Mesothelial cell of epicardium (in vitro differentiated cells): Measurements from ENCODE around the gene EEA1. TPM values are rescaled to one million over a fixed set of nuclear protein-coding genes. Genes with fewer than 3 reads are reported as not detected.

Experiments
- DNase-seq, 2 experiments: peaks; one replicate each; pipeline ENCODE4 v3.0.0; 2021; ENCODE audit warnings: low spot score in 2 of 2; ENCODE audit not compliant: unreplicated experiment in 2 of 2
- H3K27ac Mint-ChIP-seq: 2 replicates; pipeline ENCODE4 v1.8.0; 2021; ENCODE audit warnings: mixed read lengths
- H3K27me3 Mint-ChIP-seq: 2 replicates; pipeline ENCODE4 v1.8.0; 2021; ENCODE audit warnings: low read depth, mixed read lengths
- H3K36me3 Mint-ChIP-seq: 2 replicates; pipeline ENCODE4 v1.8.0; 2021; ENCODE audit warnings: mixed read lengths
- H3K4me1 Mint-ChIP-seq: 2 replicates; pipeline ENCODE4 v1.8.0; 2021; ENCODE audit warnings: mixed read lengths
- H3K4me3 Mint-ChIP-seq: 2 replicates; pipeline ENCODE4 v1.8.0; 2021; ENCODE audit warnings: mild to moderate bottlenecking, moderate library complexity, mixed read lengths
- H3K9me3 Mint-ChIP-seq: 2 replicates; pipeline ENCODE4 v1.8.0; 2021; ENCODE audit warnings: mixed read lengths
- CTCF ChIP-seq: fragments of 200-600 bp; sonication (generic); IDR thresholded peaks from one replicate; pipeline ENCODE4 v1.5.0; 2021; ENCODE audit warnings: antibody characterized with exemption; ENCODE audit not compliant: unreplicated experiment
- total RNA-seq: library from RNA; stranded (reverse); gene quantifications from 3 replicates; pipeline ENCODE4 v1.2.1, GENCODE V29; 2021

EEA1 gene
- total RNA-seq, 1 donor from 2014 or later = 28.3 TPM

- peaks cover 2% of the 10 kb centered on the region for H3K4me1 Mint-ChIP-seq
- H3K27ac Mint-ChIP-seq = no peak overlapping the region
- no peaks in the 10 kb centered on the region for H3K27me3 Mint-ChIP-seq
- TF ChIP-seq CTCF = no peak
- no peaks in the 10 kb centered on the region for H3K9me3 Mint-ChIP-seq
- peaks cover 3% of the 10 kb centered on the region for H3K36me3 Mint-ChIP-seq
- DNase-seq = no peak
- no peak overlapping the region for H3K4me3 Mint-ChIP-seq
These were observed 58.0 kb downstream of the EEA1 start for GRCh38 chr12:92871116-92871515.

DNA sequence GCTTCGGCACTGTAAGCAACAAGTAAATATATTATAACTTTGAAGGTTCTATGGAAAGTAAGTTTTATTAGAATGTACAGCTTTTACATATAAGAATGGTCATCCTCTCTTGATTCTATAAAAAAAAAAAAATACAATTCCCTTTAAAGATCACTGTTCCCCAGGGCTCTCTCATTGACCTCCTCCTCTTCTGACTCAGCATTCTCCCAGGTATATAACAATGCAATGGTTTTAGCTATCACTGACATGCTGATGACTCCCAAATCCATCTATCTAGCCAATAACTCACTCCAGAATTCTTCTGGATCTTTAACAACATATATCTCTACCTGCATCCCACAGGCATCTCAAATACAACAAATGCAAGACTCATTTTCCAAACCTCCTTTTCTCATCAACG, 62.7 kb downstream of the EEA1 start:
- H3K9me3 Mint-ChIP-seq = peaks cover 4% of the 10 kb centered on the region
- peaks cover 2% of the 10 kb centered on the region for H3K4me1 Mint-ChIP-seq
- H3K36me3 Mint-ChIP-seq = peaks cover 20% of the 10 kb centered on the region
- no peak overlapping the region for H3K4me3 Mint-ChIP-seq
- H3K27me3 Mint-ChIP-seq = no peaks in the 10 kb centered on the region
- no peak overlapping the region for H3K27ac Mint-ChIP-seq
- DNase-seq = no peak
- TF ChIP-seq CTCF = no peak

GRCh38 chr12:92863251-92863650, 65.8 kb downstream of the EEA1 start:
- H3K36me3 Mint-ChIP-seq = peaks cover 32% of the 10 kb centered on the region
- H3K27ac Mint-ChIP-seq = no peak overlapping the region
- DNase-seq = no peak
- H3K4me1 Mint-ChIP-seq = peaks cover 6% of the 10 kb centered on the region
- H3K9me3 Mint-ChIP-seq = peaks cover 4% of the 10 kb centered on the region
- no peak overlapping the region for H3K4me3 Mint-ChIP-seq
- H3K27me3 Mint-ChIP-seq = no peaks in the 10 kb centered on the region
- TF ChIP-seq CTCF = no peak

DNA sequence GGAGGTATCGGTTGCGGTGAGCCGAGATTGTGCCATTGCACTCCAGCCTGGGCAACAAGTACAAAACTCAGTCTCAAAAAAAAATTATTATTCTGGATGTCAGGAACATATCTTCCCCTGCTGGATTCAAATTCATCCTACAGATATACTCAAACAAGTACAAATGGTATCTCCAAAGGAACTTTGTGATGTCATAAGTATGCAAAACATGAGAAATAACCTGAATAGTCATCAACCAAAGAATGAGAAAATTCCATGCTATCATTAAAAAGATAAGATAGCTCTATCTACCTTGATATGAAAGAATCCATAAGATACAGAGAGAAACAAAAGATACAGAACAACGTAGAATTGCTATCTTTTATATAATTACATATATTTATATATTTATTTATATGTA, 67.7 kb downstream of the EEA1 start:
- H3K9me3 Mint-ChIP-seq = peaks cover 9% of the 10 kb centered on the region
- no peak overlapping the region for H3K27ac Mint-ChIP-seq
- no peak for DNase-seq
- TF ChIP-seq CTCF = no peak
- no peaks in the 10 kb centered on the region for H3K27me3 Mint-ChIP-seq
- peaks cover 6% of the 10 kb centered on the region for H3K4me1 Mint-ChIP-seq
- H3K36me3 Mint-ChIP-seq = peaks cover 46% of the 10 kb centered on the region
- no peak overlapping the region for H3K4me3 Mint-ChIP-seq

DNA sequence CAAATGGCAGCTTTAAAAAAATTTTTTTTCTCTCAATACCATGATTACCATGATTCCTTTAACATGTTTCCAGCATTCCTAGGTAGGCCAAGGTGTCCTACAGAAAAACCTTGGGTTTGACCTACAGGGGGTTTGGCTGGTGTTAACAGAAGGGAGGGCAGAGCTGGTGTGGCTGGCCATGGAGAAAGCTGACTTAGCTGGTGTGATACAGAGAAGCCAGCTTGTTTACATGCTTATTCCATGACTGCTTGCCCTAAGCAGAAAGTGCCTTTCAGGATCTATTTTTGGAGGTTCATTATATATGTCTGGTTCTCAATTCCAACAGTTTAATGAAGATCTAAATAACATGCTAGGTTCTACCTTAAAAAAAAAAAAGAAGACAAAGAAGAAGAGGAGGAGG, 68.6 kb downstream of the EEA1 start:
- Mint-ChIP-seq H3K27ac (peak overlapping the region; percentile 37), H3K4me1 (peaks cover 6% of the 10 kb centered on the region), H3K4me3 (no peak overlapping the region), H3K27me3 (no peaks in the 10 kb centered on the region), H3K9me3 (peaks cover 9% of the 10 kb centered on the region), H3K36me3 (peaks cover 46% of the 10 kb centered on the region)
- no peak for TF ChIP-seq CTCF
- no peak for DNase-seq
